ENCODE data around the gene CRHBP.

The CRHBP gene

GRCh38 chr5:76926329-76927105 lies 26.3 kb upstream of the CRHBP start:
- no peak for TF ChIP-seq CTCF (IDR thresholded peaks at IDR 0.05)
- no peak overlapping the region for H3K4me3 ChIP-seq (ENCODE audit: low read depth in 1 of 2, low read length in 1 of 2)
- H3K27me3 ChIP-seq, result no peaks in the 10 kb centered on the region
- no peak overlapping the region for H3K27ac ChIP-seq
- H3K9me3 ChIP-seq, result no peaks in the 10 kb centered on the region
- no peaks in the 10 kb centered on the region for H3K36me3 ChIP-seq
- H3K4me1 ChIP-seq (ENCODE audit: control insufficient read depth in 1 of 2, insufficient read depth in 1 of 2, low read depth in 1 of 2, low read length in 1 of 2), result no peaks in the 10 kb centered on the region

GRCh38 chr5:76927961-76928360 lies 24.9 kb upstream of the CRHBP start:
- H3K4me3 ChIP-seq (ENCODE audit: low read depth in 1 of 2, low read length in 1 of 2), result no peak overlapping the region

DNA sequence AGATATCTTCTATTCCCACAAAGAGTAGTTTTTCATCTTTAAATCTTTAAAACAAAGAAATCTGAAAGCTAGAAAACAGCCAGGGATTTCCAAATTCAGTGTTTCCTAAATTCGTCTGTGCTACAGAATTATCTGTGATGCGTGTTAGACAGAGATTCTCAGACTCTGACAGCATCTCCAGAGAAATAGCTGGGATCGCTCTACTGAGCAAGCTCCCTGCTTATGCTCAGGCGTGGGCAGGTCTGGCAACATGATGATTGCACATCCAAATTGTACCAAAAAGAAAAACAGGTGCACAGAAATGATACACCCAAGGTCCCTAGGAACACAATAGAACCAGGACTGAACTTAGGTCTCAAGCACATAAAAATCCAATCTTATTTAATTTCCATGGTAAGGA lies 22.8 kb upstream of the CRHBP start:
- no peaks in the 10 kb centered on the region for H3K4me1 ChIP-seq (ENCODE audit: control insufficient read depth in 1 of 2, insufficient read depth in 1 of 2, low read depth in 1 of 2, low read length in 1 of 2)
- no peak overlapping the region for H3K27ac ChIP-seq
- no peaks in the 10 kb centered on the region for H3K9me3 ChIP-seq
- H3K27me3 ChIP-seq, result no peaks in the 10 kb centered on the region
- no peak overlapping the region for H3K4me3 ChIP-seq (ENCODE audit: low read depth in 1 of 2, low read length in 1 of 2)
- TF ChIP-seq CTCF (IDR thresholded peaks at IDR 0.05), result no peak
- no peaks in the 10 kb centered on the region for H3K36me3 ChIP-seq

More at GRCh38 chr5:76927961-76928360, 24.9 kb upstream of the CRHBP start:
- H3K27ac ChIP-seq, result no peak overlapping the region
- no peaks in the 10 kb centered on the region for H3K4me1 ChIP-seq (ENCODE audit: control insufficient read depth in 1 of 2, insufficient read depth in 1 of 2, low read depth in 1 of 2, low read length in 1 of 2)
- no peaks in the 10 kb centered on the region for H3K36me3 ChIP-seq
- no peaks in the 10 kb centered on the region for H3K27me3 ChIP-seq
- no peaks in the 10 kb centered on the region for H3K9me3 ChIP-seq
- no peak for TF ChIP-seq CTCF (IDR thresholded peaks at IDR 0.05)

- Histone ChIP-seq H3K4me1 (ENCODE audit: control insufficient read depth in 1 of 2, insufficient read depth in 1 of 2, low read depth in 1 of 2, low read length in 1 of 2) (no peaks in the 10 kb centered on the region), H3K4me3 (ENCODE audit: low read depth in 1 of 2, low read length in 1 of 2) (no peak overlapping the region), H3K27ac (no peak overlapping the region), H3K9me3 (no peaks in the 10 kb centered on the region), H3K27me3 (no peaks in the 10 kb centered on the region), H3K36me3 (no peaks in the 10 kb centered on the region)
- TF ChIP-seq CTCF (IDR thresholded peaks at IDR 0.05), result no peak
Measured at GRCh38 chr5:76938177-76938576, 14.7 kb upstream of the CRHBP start.

GRCh38 chr5:76941000-76941399 lies 11.8 kb upstream of the CRHBP start:
- Histone ChIP-seq H3K4me1 (ENCODE audit: control insufficient read depth in 1 of 2, insufficient read depth in 1 of 2, low read depth in 1 of 2, low read length in 1 of 2) (no peaks in the 10 kb centered on the region), H3K36me3 (no peaks in the 10 kb centered on the region), H3K27ac (no peak overlapping the region), H3K9me3 (no peaks in the 10 kb centered on the region), H3K4me3 (ENCODE audit: low read depth in 1 of 2, low read length in 1 of 2) (no peak overlapping the region), H3K27me3 (no peaks in the 10 kb centered on the region)
- TF ChIP-seq CTCF (IDR thresholded peaks at IDR 0.05), result no peak

Data from neutrophil (primary cell).